OCI-M2 (cell line): ENCODE measurements around the gene GPC5.
"Not testable (repeated sequence)": the region's sequence is repeated elsewhere in the genome, so short reads cannot be mapped to it uniquely, and the experiment has no call there.

Experiments used
- DNase-seq: peaks from one replicate; lab custom pipeline; 2025; ENCODE audit not compliant: unreplicated experiment; lab: John Stamatoyannopoulos, UW

Gene GPC5

GRCh38 chr13:91368676-91369440, 29.6 kb upstream of the GPC5 start:
- no peak for DNase-seq

DNA sequence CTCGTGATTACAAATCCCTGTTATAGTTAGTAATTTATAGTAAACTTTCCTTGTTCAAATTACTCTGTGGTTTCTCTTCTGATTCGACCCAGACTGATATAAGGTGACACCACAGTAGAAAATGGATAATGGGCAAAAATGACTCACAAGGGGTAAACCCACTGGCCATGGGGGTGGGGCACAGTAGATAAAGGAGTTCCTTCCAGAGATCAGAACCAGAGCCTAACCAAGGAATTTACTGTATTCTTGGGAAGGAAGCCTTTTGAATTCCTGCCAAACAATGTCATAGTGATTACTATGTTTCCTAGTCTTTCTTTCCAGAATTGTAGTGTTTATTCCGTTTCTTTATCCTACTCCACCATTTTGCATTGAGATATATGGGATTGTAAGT, 29.0 kb upstream of the GPC5 start:
- no peak for DNase-seq

GRCh38 chr13:91370501-91370900, 27.9 kb upstream of the GPC5 start:
- DNase-seq = no peak

- DNase-seq = no peak
Observed at GRCh38 chr13:91372911-91373310, 25.5 kb upstream of the GPC5 start.

DNA sequence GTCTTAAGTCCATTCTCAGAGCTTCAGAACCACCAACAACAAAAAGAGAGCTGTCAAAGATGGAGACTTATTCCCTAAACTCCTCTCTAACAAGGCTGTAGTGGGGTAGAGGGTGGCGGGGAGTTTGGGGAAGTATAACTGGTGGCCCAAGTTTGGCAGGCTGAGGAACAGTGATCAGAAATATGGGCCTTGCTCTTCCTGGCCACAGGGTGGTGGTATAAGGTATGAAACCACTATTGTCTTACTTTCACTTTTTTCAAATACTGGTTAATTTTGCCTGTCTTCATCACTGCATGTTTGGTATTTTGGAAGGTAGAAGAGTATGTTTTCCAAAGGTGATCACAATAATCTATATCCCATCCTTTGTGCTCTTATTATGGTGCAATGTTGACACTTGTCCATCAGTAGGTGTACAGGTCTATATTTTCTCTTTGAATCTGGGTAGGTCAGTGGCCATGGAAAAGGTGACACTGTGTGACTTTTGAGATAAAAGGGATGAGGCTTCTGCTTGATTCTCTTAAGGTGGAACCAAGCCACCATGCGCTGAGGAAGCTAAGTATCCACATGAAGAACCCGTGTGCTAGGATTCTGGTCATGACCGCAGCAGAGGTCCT, 23.2 kb upstream of the GPC5 start:
- no peak for DNase-seq

GRCh38 chr13:91381371-91381770, 17.1 kb upstream of the GPC5 start:
- no peak for DNase-seq

GRCh38 chr13:91383836-91384235, 14.6 kb upstream of the GPC5 start:
- DNase-seq = no peak

- no peak for DNase-seq
Observed at GRCh38 chr13:91384896-91385295, 13.5 kb upstream of the GPC5 start.

DNA sequence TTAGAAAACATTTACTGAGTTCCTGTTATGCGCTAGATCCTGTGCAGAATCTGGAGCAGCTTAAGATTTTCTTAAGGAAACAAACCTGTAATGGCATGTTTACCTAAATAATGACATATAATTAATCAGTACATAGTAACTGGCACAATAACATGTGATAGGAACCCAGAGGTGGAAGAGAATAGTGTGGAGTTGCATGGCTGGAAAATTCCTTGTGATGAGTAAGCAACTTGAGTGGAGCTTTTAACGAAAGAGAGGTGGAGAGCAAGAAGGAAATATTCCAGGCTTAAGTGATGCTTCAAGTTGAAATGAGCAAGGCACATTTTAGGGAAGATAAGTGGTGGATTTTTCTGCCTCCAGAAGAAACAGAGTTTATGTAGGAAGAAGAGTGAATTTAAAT, 9.2 kb upstream of the GPC5 start:
- no peak for DNase-seq

- no peak for DNase-seq
Observed at GRCh38 chr13:91397595-91397994, 826 bp upstream of the GPC5 start.

- no peak for DNase-seq
Observed at GRCh38 chr13:91399189-91400062, 1.0 kb downstream of the GPC5 start.

DNA sequence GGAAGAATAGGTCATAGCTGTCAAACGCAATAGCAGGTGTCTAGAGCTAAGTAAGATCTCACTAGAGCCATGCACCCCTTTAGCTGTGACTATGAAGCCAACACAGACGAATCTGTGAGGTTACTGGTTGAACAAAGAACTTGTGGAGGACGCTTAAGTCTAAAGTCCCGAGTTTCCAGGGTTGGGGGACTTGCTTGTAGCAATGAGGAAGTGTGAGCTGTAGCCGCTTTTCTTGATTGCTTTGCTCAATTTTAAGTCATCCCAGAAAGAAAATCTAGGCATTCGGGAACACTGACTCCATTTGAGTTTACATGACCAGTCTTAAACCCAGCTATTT, 1.6 kb downstream of the GPC5 start:
- no peak for DNase-seq

GRCh38 chr13:91400671-91401070, 2.2 kb downstream of the GPC5 start:
- no peak for DNase-seq

DNA sequence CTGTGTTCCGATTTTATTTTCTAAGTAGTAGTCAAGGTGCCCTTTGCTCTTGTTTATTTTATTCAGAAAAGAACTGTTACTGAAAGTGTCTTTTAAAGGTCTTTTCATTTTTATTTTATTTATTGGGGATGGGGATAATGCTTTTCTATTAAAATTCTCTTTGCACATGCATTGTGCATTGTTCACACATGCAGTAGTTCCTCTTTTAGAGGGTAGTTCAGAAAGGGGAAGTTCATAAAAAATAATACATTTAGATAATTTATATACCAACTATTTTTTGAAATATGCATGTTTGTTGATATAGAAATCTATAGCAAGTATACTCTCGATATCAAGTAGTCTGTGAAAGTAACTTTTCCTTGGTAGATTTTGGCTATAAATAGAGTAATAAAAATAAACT, 3.5 kb downstream of the GPC5 start:
- DNase-seq = no peak

DNA sequence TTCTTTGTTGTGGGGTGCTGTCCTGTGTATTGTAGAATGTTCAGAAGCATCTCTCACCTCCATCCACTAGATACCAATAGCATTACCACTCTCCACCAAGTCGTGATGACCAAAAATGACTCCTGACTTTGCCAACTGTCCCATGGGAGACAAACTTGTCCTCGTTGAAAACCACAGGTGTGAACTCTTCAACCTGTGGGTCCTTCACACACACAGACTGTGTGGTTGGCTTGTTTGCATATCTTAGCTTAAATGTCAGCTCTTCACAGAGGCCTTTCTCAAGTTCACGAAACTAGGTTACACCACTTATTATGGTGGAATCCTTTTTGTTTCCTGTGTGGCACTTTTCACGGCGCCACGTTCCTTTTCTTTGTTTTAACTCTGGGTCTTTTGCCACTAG, 6.8 kb downstream of the GPC5 start:
- DNase-seq = no peak

DNA sequence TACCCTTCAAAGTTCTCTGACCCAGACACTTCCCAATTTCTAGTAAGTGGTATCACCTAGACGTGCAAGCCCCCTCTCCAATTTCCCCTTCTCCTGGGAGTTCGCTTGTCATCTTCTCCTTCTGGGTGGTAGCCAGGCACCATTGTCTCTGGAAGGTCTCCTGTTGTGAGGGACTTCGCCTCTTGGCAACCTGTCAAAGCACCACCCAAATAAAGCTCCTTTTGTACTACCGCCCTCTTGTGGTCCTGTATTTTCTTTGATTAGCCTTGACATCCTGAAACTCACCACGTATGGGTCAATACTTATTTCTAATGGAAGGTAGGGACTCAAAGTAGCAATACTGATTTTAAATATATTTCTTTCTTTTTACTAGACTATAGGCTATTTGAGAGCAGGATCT, 8.2 kb downstream of the GPC5 start:
- no peak for DNase-seq

DNA sequence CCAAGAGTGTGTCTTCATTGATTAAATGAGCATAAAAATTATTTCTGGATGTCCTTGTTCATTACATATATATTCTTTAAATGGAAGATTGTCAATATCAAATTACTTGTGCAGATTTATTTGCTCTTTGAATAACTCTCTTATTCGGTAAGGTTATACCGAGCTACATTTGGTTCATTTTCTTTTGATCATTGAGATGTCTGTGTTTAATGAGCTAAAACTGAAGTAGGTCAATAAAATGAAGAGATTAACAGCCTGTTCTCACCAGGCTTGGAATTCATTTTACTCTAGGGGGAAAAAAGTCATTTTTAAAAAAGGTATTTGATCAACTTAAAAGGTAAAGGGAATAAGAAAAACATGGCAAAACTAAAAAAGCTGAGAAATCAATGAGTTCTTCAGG, 10.6 kb downstream of the GPC5 start:
- no peak for DNase-seq

DNA sequence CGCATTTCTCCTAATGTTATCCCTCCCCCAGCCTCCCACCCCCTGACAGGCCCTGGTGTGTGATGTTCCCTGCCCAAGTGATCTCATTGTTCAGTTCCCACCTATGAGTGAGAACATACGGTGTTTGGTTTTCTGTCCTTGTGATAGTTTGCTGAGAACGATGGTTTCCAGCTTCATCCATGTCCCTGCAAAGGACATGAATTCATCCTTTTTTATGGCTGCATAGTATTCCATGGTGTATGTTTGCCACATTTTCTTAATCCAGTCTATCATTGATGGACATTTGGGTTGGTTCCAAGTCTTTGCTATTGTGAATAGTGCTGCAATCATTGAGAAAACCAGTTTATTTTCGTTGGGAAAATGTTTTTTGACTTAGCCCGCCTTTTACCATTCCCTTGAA, 18.2 kb downstream of the GPC5 start:
- not testable (repeated sequence) for DNase-seq

GRCh38 chr13:91417660-91418325, 19.4 kb downstream of the GPC5 start:
- DNase-seq = no peak

- no peak for DNase-seq
Observed at GRCh38 chr13:91426913-91427312, 28.5 kb downstream of the GPC5 start.

- not testable (repeated sequence) for DNase-seq
Observed at GRCh38 chr13:91438674-91439073, 40.3 kb downstream of the GPC5 start.

DNA sequence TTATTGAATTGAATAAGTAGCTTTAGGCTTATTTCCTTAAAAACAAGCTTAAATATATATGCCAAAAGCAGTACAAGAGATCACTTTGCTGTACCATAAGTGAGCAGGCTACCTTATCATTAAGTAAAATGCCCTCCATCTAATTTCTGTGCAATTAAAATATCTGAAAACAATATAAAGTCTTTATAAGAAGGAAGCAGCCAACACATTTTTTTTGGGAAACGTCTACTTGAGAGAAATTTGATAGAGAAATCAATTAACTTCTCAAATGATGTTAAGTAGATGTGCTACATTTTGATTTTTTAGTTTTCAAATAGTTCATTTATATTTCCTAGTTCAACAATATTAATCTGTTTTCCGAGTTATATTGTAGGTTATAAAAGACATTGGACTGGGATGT, 52.5 kb downstream of the GPC5 start:
- DNase-seq = no peak
